ENCODE results near the gene HPCAL1. TPM values are rescaled to one million over a fixed set of nuclear protein-coding genes. Genes with fewer than 3 reads are reported as not detected.

The HPCAL1 gene
- total RNA-seq, 1 donor from 2014 or later: 9.0 TPM

DNA sequence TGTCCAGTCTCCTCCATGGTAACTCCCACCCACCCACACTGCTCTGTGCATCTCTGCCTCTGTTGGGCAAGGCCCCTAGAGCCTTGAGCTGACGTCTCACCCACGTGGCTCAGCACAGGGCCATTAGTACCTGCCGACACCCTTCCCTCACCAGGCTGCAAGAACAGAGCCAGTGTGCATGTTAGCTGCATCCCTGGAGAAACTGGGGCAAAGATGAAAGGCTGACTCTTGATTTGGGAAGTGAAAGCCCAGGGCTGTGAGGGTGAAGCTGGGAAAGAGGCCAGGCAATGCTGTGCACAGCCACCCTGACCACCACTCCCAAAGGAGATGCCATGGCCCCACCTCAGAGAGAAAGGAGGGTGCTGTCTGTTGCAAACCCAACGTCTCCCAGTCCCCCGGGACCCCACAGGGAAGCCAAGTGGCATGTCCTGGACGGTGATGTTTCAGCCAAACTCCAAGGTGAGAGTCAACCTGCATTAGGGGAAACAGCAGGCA, 20.0 kb upstream of the HPCAL1 start:
- DNase-seq (ENCODE audit: low read depth): no peak
- no peaks in the 10 kb centered on the region for H3K27me3 ChIP-seq (ENCODE audit: control insufficient read depth, insufficient read depth, low read length)
- no peak for FAIRE-seq
- no peak for TF ChIP-seq CTCF (IDR thresholded peaks at IDR 0.05; ENCODE audit: insufficient read depth, low read length, severe bottlenecking)
- no peaks in the 10 kb centered on the region for H3K36me3 ChIP-seq (ENCODE audit: control insufficient read depth, insufficient read depth, low read length)
- H3K4me3 ChIP-seq (ENCODE audit: low read depth, low read length): no peak overlapping the region

DNA sequence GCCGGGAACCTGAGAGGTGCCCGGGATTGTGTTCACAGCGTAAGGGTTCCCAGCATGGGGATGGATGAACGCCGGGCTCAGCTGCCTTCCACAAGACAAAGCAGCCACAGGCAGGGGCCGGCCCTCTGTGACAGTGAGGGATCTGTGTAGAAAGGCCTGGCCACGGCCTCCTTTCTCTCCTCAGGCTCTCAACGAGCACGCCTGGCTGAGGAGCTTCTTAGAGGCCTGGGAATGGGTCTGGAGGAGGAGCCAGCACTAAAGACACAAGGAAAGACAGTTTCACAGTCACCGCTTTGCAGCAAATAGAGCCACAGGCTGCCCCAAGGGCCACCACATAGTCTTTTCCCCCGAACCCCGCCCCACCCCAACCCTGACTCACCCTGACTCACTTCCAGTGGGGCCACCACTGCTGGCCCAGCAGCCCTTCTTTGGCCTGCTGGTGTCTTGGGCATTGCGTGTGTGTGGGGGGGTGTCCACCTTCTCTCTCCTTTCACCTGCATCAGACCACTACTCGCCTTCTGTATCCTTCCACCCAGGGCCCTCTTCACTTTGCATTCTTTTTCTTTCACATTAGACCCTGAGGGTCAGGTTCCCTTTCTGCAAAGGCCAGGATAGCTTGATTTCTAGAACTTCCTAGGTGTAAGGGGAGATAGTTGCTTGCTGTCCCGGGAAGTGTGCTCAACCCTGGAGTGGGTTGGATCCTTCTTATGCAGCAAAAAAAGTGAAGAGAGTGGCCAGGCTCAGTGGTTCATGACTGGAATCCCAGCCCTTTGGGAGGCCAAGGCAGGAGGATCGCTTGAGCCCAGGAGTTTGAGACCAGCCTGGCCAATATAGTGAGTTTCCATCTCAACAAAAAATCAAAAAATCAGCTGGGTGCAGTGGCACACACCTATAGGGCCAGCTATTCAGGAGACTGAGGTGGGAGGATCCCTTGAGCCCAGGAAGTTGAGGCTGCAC, 19.3 kb upstream of the HPCAL1 start:
- Histone ChIP-seq H3K27me3 (ENCODE audit: control insufficient read depth, insufficient read depth, low read length) (no peaks in the 10 kb centered on the region), H3K4me3 (ENCODE audit: low read depth, low read length) (no peak overlapping the region), H3K36me3 (ENCODE audit: control insufficient read depth, insufficient read depth, low read length) (no peaks in the 10 kb centered on the region)
- no peak for FAIRE-seq
- TF ChIP-seq CTCF (IDR thresholded peaks at IDR 0.05; ENCODE audit: insufficient read depth, low read length, severe bottlenecking): no peak
- peak; percentile 74 for DNase-seq (ENCODE audit: low read depth)

DNA sequence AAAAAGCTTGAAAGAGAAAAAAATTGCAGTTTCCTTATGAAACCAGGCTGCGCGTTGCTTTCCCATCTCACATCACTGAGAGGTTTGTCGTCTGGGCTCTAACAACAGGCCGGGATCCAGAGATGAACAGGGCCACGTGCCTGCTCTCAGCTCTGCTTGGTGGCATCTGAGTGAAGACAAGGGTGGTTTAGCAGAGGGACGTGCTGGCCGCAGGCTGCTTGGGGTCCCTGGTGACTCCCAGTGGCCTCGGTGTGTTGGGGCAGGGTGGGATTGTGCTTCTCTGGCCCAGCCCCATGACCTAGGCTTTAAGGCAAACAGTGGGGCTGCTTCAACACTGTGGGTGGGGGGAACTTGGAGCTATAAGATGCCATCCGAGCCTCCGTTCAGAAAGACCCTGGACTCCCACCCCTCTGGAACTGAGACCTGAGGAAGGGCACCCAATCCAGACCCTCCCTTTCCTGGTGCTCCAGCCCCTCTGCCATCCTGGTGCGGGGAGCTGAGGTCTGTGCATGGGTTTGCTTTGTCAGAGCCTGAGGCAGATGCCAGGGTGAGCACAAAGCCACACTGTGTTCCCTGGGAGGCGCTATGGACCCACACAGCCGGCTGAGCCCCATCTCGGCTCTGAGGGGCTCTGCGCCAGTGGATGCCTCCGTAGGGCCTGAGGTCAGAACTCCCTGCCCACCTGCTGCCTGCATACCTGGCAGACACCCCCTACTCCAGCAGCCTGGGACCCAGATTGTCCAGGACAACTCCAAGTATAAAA, 18.4 kb upstream of the HPCAL1 start:
- DNase-seq (ENCODE audit: low read depth): no peak
- H3K27me3 ChIP-seq (ENCODE audit: control insufficient read depth, insufficient read depth, low read length): no peaks in the 10 kb centered on the region
- no peak for TF ChIP-seq CTCF (IDR thresholded peaks at IDR 0.05; ENCODE audit: insufficient read depth, low read length, severe bottlenecking)
- FAIRE-seq: no peak
- no peak overlapping the region for H3K4me3 ChIP-seq (ENCODE audit: low read depth, low read length)
- H3K36me3 ChIP-seq (ENCODE audit: control insufficient read depth, insufficient read depth, low read length): no peaks in the 10 kb centered on the region

- H3K27me3 ChIP-seq (ENCODE audit: control insufficient read depth, insufficient read depth, low read length): no peaks in the 10 kb centered on the region
- FAIRE-seq (no peak), DNase-seq (ENCODE audit: low read depth) (no peak)
- H3K4me3 ChIP-seq (ENCODE audit: low read depth, low read length): no peak overlapping the region
- no peak for TF ChIP-seq CTCF (IDR thresholded peaks at IDR 0.05; ENCODE audit: insufficient read depth, low read length, severe bottlenecking)
- H3K36me3 ChIP-seq (ENCODE audit: control insufficient read depth, insufficient read depth, low read length): no peaks in the 10 kb centered on the region
Observed at GRCh38 chr2:10285191-10285555, 17.5 kb upstream of the HPCAL1 start.

DNA sequence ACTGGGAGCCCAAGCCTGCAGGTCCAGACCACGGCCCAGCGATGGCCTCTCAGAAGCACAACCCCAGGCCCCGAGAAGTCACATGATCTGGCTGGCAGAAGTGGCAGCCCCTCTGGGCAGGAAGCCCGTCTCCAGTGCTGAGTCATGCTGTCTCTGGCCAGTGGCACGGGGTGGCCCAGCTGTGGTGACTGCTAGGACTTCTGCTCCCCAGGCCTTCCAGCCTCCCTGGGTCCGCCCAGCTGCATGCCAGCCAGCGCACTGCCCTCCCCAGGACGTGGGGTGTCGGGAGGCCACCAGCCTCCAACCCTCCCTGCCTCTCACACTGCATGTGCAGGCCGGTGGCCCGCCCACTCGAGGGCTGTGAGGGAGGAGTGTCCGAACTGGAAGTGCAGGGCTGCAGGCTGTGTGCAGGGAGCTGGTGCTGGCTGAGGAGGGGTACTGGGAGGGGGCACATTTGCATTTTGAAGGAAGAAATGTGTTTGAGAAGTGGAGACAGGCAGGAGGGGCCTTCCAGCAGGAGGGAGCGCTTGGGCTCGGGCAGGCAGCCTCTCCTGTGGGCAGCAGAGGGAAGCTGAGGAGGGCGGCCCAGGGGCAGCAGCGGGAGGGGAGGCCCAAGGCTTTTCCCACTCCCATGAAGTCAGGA, 17.0 kb upstream of the HPCAL1 start:
- no peak for TF ChIP-seq CTCF (IDR thresholded peaks at IDR 0.05; ENCODE audit: insufficient read depth, low read length, severe bottlenecking)
- Histone ChIP-seq H3K36me3 (ENCODE audit: control insufficient read depth, insufficient read depth, low read length) (no peaks in the 10 kb centered on the region), H3K4me3 (ENCODE audit: low read depth, low read length) (no peak overlapping the region), H3K27me3 (ENCODE audit: control insufficient read depth, insufficient read depth, low read length) (no peaks in the 10 kb centered on the region)
- FAIRE-seq (no peak), DNase-seq (ENCODE audit: low read depth) (no peak)

All from bronchial epithelial cell (primary cell).